ENCODE data around the gene ORM2. TPM values are rescaled to one million over a fixed set of nuclear protein-coding genes. Genes with fewer than 3 reads are reported as not detected.
"Not testable (repeated sequence)": the region's sequence is repeated elsewhere in the genome, so short reads cannot be mapped to it uniquely, and the experiment has no call there.

The ORM2 gene
- total and polyA plus RNA-seq, 2 of the 13 experiments (the other 11 are each of a cell fraction or from before 2014, with no cell fraction given): 565 to 824 TPM

GRCh38 chr9:114331229-114332195 is 1.8 kb downstream of the ORM2 start:
- CTCF ChIA-PET (ENCODE audit: low intra/inter-chr PET ratio, low total read pairs); H3K9me3 ChIP-seq (ENCODE audit: low read length); DNase-seq (ENCODE audit: low spot score); H3K27me3 ChIP-seq (ENCODE audit: control insufficient read depth in 1 of 2, insufficient read depth in 2 of 2, low read length in 2 of 2); H2AFZ ChIP-seq (ENCODE audit: low read length); H4K20me1 ChIP-seq (ENCODE audit: insufficient read depth, low read length); intact Hi-C loops (cut with micrococcal nuclease; ENCODE audit: unreplicated experiment); H3K36me3 ChIP-seq (replicated peaks in 1 of 2; ENCODE audit: control insufficient read depth in 1 of 2, insufficient read depth in 2 of 2, low read length in 2 of 2); H3K27ac ChIP-seq (ENCODE audit: extremely low read length, insufficient read depth, low read length); FAIRE-seq; BruUV-seq (replicated peaks); POLR2A ChIA-PET; ATAC-seq; in situ Hi-C loops (cut with HindIII; ENCODE audit: extremely low pct_ligation_motif_present, low pct_unique_long_range_greater_than_20kb); H3K9ac ChIP-seq (ENCODE audit: insufficient read depth, low read depth, low read length): not testable (repeated sequence)
- peaks cover 10% of the 10 kb centered on the region for H3K79me2 ChIP-seq (ENCODE audit: insufficient read depth, low read length)
- H3K4me2 ChIP-seq (ENCODE audit: low read depth, low read length): peak overlapping the region; percentile 88
- peak; percentile 87 for TF ChIP-seq ZNF768 (CRISPR knock-in tag; IDR thresholded peaks at IDR 0.05)
- H3K4me1 ChIP-seq (ENCODE audit: insufficient read depth, low read length): peaks cover 49% of the 10 kb centered on the region
- 63% methylated on average over 10 of the region's 19 CpGs for WGBS (ENCODE audit: low lambda C conversion rate)
- H3K4me3 ChIP-seq (replicated peaks in 1 of 3; ENCODE audit: insufficient read depth in 1 of 3, low read depth in 2 of 3, low read length in 3 of 3): peak overlapping the region in 1 of 3 experiments; percentile 33; a peak in 3 of 6 replicates

- FAIRE-seq; BruUV-seq (replicated peaks); H3K27ac ChIP-seq (ENCODE audit: extremely low read length, insufficient read depth, low read length); DNase-seq (ENCODE audit: low spot score); H3K9ac ChIP-seq (ENCODE audit: insufficient read depth, low read depth, low read length); ATAC-seq; in situ Hi-C loops (cut with HindIII; ENCODE audit: extremely low pct_ligation_motif_present, low pct_unique_long_range_greater_than_20kb); H3K4me3 ChIP-seq (replicated peaks in 1 of 3; ENCODE audit: insufficient read depth in 1 of 3, low read depth in 2 of 3, low read length in 3 of 3); H3K4me2 ChIP-seq (ENCODE audit: low read depth, low read length); H3K36me3 ChIP-seq (replicated peaks in 1 of 2; ENCODE audit: control insufficient read depth in 1 of 2, insufficient read depth in 2 of 2, low read length in 2 of 2); H3K9me3 ChIP-seq (ENCODE audit: low read length); H2AFZ ChIP-seq (ENCODE audit: low read length); H3K27me3 ChIP-seq (ENCODE audit: control insufficient read depth in 1 of 2, insufficient read depth in 2 of 2, low read length in 2 of 2); H4K20me1 ChIP-seq (ENCODE audit: insufficient read depth, low read length); CTCF ChIA-PET (ENCODE audit: low intra/inter-chr PET ratio, low total read pairs); POLR2A ChIA-PET; intact Hi-C loops (cut with micrococcal nuclease; ENCODE audit: unreplicated experiment): not testable (repeated sequence)
- peak; percentile 17 to 35; a peak in 1 of 4 replicates for TF ChIP-seq POLR2A (IDR thresholded peaks at IDR 0.05; ENCODE audit: insufficient read depth in 1 of 2, low read depth in 2 of 2, low read length in 2 of 2)
- TF ChIP-seq ZNF629 (CRISPR knock-in tag; conservative IDR thresholded peaks at IDR 0.05): peak; percentile 58
- TF ChIP-seq RBFOX2 (IDR thresholded peaks at IDR 0.05; ENCODE audit: low read depth, low read length): 0 out of 2 replicates have a peak, but pooled peaks have one; percentile 20
- WGBS (ENCODE audit: low lambda C conversion rate): 88% methylated on average over 4 of the region's 4 CpGs
- H3K4me1 ChIP-seq (ENCODE audit: insufficient read depth, low read length): peaks cover 46% of the 10 kb centered on the region
- peaks cover 10% of the 10 kb centered on the region for H3K79me2 ChIP-seq (ENCODE audit: insufficient read depth, low read length)
These were observed 2.9 kb downstream of the ORM2 start for GRCh38 chr9:114332474-114333040.

- BruUV-seq (replicated peaks); H4K20me1 ChIP-seq (ENCODE audit: insufficient read depth, low read length); H2AFZ ChIP-seq (ENCODE audit: low read length); intact Hi-C loops (cut with micrococcal nuclease; ENCODE audit: unreplicated experiment); H3K9ac ChIP-seq (ENCODE audit: insufficient read depth, low read depth, low read length); CTCF ChIA-PET (ENCODE audit: low intra/inter-chr PET ratio, low total read pairs); ATAC-seq; H3K9me3 ChIP-seq (ENCODE audit: low read length); H3K27me3 ChIP-seq (ENCODE audit: control insufficient read depth in 1 of 2, insufficient read depth in 2 of 2, low read length in 2 of 2); H3K4me2 ChIP-seq (ENCODE audit: low read depth, low read length); H3K4me3 ChIP-seq (replicated peaks in 1 of 3; ENCODE audit: insufficient read depth in 1 of 3, low read depth in 2 of 3, low read length in 3 of 3); DNase-seq (ENCODE audit: low spot score); in situ Hi-C loops (cut with HindIII; ENCODE audit: extremely low pct_ligation_motif_present, low pct_unique_long_range_greater_than_20kb); H3K27ac ChIP-seq (ENCODE audit: extremely low read length, insufficient read depth, low read length); POLR2A ChIA-PET: not testable (repeated sequence)
- 100% methylated on average over 2 of the region's 4 CpGs for WGBS (ENCODE audit: low lambda C conversion rate)
- H3K79me2 ChIP-seq (ENCODE audit: insufficient read depth, low read length): peaks cover 10% of the 10 kb centered on the region
- H3K36me3 ChIP-seq (replicated peaks in 1 of 2; ENCODE audit: control insufficient read depth in 1 of 2, insufficient read depth in 2 of 2, low read length in 2 of 2): peaks cover 0 to 12% of the 10 kb centered on the region in 2 experiments; a peak in 2 of 5 replicates
- FAIRE-seq: peak; percentile 70
- H3K4me1 ChIP-seq (ENCODE audit: insufficient read depth, low read length): peaks cover 34% of the 10 kb centered on the region
These were observed 4.0 kb downstream of the ORM2 start for GRCh38 chr9:114333718-114334117.

Measured in HepG2 (cell line).